ENCODE measurements around the gene MIER2.

DNA sequence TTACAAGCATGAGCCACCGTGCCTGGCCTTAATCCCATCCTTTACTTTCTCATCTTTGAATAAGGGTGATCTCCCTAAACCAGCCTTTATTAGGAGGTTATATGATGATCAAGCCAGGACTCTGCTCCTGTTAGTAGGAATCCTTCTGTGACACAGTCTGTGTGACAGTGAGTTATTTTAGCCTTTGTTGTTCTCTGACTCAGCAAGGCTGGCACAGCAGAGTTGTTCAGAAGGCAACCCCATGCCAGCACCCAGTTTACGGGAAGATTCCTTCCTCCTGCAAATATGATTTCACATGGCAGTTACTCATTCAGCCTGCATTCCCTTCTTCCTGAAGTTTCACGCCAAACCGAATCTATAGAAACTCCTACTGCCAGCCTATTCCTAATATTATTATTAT is 10.5 kb upstream of the MIER2 start:
- TF ChIP-seq POLR2AphosphoS5 (IDR thresholded peaks at IDR 0.05; ENCODE audit: low read depth, low read length): no peak
- TF ChIP-seq FOXP2 (optimal IDR thresholded peaks at IDR 0.05; ENCODE audit: borderline replicate concordance, extremely low read depth, extremely low read length, insufficient read depth): no peak
- TF ChIP-seq, protein P1, sequence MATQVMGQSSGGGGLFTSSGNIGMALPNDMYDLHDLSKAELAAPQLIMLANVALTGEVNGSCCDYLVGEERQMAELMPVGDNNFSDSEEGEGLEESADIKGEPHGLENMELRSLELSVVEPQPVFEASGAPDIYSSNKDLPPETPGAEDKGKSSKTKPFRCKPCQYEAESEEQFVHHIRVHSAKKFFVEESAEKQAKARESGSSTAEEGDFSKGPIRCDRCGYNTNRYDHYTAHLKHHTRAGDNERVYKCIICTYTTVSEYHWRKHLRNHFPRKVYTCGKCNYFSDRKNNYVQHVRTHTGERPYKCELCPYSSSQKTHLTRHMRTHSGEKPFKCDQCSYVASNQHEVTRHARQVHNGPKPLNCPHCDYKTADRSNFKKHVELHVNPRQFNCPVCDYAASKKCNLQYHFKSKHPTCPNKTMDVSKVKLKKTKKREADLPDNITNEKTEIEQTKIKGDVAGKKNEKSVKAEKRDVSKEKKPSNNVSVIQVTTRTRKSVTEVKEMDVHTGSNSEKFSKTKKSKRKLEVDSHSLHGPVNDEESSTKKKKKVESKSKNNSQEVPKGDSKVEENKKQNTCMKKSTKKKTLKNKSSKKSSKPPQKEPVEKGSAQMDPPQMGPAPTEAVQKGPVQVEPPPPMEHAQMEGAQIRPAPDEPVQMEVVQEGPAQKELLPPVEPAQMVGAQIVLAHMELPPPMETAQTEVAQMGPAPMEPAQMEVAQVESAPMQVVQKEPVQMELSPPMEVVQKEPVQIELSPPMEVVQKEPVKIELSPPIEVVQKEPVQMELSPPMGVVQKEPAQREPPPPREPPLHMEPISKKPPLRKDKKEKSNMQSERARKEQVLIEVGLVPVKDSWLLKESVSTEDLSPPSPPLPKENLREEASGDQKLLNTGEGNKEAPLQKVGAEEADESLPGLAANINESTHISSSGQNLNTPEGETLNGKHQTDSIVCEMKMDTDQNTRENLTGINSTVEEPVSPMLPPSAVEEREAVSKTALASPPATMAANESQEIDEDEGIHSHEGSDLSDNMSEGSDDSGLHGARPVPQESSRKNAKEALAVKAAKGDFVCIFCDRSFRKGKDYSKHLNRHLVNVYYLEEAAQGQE (IDR thresholded peaks at IDR 0.05; ENCODE audit: insufficient read depth in 1 of 2, low read depth in 2 of 2, low read length in 2 of 2): no peak
- no peak for TF ChIP-seq TAF1 (IDR thresholded peaks at IDR 0.05; ENCODE audit: borderline replicate concordance, insufficient read depth, low read length)

Measured in PFSK-1 (cell line).